ENCODE data around the gene FZD7.

FZD7 gene

DNA sequence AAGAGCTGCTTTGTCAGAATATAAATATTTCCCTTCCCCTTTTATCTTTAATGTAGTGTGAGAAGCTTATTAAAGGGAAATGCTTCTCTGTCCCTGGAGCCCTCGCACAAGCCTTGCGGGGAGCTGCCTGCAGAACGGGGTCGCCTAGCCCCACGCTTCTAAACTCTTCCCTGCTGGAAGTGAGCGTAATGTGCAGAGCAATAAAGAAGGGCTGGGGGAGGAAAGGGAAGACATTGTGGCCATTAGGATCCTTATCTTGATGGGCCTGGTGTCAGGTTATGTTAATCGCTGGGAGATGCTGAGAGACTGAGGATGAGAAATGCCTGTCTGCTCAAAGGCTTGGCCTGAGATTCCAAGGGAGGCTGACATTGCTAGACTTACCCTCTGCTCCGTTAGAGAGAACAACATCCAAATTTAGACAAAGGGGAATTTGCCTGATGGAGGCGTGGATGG lies 18.9 kb upstream of the FZD7 start:
- DNase-seq = no peak

DNA sequence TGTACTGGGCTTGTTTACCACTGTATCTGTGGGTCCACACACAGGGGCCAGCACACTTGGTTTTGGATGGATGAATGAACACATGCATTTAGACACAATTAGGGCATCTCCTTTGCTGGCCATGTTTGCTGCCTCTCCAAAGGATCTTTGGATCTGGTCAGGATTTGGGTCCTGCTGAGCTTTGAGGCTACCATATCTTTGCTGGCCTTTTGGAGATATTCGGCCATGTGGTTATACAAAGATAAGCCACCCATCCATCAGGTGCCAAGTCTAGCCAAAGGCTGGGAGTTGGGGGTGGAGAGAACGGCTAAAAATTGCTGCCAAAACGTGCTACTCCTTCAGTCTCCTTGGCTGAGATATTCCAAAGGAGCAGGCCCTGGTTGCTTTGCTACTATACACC lies 18.2 kb upstream of the FZD7 start:
- DNase-seq = no peak

DNA sequence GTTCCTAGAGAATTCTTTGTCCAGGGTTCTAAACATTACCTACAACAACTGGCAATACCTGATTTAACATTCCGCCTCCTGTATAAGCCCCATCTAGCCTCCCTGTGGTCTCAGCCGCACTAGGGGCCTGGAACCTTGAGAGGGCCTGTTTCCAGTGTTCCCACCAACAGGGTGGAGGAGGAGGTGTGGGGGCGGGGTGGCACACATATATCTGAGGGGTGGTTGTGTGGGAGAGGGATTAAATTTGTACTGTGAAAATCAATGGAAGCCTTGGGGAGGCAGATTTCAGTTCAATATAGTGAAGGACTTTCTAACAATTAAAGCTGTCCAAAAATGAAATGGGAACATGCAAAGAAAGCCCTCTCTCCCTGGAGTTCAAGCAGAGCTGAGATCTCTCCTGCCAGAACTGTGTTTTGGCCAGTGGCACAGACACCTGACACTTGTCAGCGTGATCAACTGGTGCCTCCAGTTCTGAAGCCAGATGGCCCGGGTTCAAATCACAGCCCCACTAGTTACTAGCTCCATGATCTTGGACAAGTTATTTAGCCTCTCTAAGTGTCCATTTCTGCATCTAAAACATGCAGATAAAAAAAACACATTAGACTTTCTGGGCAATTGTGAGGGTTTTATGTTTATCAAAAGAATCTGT lies 17.0 kb upstream of the FZD7 start:
- no peak for DNase-seq

DNA sequence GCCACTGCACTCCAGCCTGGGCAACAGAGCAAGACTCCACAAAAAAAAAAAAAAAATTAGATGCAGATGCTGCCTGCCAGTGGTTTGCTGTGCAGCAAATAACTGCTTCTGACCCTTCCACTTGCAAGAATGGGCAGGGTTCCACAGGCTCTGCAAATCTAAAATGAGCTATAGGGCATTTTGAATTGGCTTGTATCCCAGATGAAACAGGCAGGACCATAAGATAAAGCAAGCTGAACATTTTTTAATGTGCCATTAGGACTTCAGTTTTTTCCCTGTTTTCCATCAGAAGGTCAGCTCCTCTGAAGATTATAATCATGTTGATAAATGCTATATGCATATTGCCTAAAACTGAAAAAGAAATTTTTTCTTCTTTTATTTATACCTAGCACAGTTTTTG lies 15.7 kb upstream of the FZD7 start:
- no peak for DNase-seq

DNA sequence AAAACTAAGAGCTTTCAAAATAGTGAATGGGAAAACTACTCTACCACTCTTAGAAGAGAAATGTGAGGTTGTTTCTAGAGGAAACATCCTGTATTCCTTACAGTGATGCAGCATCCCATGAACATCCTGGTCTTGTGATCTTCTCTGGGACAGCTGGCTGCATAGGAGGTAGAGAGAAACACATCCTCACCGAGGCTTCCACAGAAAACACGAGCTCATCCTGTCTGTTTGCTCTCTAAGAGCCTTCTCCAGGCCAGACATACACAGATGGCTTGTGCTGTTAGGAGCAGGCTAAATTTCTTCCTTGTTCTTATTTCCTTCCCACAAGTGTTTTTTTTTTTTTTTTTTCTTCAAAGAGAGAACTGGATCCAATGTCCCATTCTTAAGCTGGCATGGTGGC lies 14.7 kb upstream of the FZD7 start:
- DNase-seq = no peak

DNA sequence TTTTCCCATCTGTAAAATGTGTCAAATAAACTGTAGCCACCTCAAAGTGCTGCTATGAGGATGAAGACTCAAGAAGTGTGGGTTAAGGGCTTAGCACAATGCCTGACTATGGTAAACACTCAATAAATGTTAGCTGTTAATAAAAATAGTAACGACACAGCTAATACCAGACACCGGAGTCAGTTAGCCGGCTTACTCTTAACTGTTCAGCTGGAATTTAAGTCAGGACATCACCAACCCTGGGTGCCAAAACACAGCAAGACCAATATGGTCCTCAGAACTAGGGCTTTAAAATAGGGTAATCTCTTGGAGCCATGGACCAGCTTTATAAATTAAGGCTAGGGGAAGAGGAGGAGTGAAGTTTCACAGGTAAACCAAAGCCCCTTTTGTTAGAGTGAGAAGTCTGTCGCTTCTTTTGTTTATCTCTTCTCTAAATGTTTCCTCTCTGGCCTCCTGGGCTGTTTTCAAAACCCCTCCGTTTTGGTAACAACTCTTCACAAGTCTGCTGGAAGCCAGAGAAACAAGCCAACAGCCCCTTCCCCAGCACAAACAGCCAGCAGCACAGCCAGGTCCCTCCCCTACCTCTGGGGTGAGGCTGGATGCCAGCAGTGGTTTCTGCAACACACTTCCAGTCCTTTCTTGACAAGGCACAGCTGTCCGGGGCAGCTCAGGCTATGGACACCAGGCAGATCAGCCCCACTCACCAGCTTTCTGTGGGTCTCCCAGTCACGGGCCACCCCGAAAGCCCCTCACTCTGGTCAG lies 13.8 kb upstream of the FZD7 start:
- DNase-seq = no peak

DNA sequence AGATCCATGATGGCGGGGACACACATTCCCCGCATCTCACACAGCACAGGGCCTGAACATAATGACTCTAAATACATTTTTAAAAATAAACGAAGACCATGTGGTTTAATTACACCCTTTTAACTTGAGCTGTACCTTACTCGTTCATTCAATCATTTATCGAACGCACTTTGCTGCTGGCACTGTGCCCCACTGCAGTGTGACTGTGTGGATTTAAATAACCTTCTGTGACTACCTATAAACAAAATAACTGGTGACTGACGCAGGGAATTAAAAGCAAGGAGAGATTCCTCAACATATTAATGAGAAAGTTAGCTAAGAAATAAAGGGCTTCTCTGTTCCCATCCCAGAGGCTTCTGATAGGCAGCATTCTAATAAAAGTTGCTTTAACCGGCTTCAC lies 10.9 kb upstream of the FZD7 start:
- no peak for DNase-seq

DNA sequence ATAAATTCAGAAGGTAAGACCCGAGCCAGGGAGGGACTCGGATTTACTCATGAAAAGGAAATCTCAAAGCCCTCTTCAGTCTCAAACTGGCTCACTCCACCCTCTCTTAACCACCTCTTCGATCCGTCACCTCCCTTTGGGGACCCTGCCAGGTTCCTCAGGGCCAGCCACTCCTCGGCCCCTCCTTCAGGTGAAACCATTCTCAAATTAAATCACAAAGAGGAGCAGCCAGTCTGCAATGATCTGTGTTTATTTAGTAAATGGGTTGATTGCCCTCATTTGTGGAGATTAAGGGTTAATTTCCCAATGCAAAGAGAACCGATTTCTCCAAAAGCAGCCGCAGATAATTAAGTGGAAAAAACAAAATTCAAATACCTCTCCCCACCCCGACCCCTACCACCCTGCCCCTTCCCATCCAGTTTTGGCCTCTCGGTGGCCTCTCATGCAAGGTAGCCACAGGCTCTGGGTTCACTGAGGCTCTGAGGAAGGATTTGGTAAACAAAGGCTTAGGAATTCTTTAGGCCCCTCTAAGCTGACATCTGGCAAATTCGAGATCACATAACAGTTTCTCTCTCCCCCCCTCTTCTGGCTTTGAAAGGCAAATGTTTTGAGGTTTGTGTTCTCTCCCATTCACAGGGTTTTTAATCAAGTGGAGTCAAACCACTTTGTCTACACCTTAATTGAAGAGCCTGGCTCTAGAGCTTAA lies 10.3 kb upstream of the FZD7 start:
- DNase-seq = no peak

DNA sequence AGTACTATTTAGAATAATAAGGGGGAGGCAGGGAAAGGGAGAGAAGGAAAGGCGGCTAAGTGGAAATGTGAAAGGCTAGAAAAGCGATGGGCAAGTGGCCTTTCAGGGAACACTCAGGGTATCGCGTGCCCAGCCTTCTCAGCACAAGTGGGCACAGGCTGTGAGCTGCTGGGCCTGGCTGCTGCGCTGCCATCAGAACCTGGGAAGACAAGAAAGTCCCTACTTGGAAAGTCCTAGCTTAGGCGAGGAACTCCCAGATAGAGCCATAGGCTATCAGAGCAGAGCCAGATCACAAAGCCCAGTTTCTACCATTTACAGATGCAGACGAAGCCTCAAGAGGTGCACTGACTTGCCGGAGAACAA lies 9.8 kb upstream of the FZD7 start:
- DNase-seq = no peak

DNA sequence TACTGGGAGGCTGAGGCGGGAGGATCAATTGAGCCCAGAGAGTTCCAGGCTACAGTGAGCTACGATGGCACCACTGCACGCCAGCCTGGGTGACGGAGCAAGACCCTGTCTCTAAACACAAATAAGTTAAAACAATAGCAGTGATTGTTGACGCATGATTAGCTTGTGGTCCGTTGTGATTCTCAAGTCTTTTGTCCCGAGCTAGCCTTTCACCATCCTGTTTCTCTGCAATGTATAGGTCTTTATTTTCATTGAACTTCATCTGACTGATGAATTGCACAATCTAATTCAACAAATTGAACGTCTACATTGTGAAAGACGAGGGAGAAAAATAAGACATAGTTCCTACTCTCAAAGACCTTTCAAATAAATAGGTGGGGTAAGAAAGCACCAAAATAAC lies 8.8 kb upstream of the FZD7 start:
- DNase-seq = no peak

DNA sequence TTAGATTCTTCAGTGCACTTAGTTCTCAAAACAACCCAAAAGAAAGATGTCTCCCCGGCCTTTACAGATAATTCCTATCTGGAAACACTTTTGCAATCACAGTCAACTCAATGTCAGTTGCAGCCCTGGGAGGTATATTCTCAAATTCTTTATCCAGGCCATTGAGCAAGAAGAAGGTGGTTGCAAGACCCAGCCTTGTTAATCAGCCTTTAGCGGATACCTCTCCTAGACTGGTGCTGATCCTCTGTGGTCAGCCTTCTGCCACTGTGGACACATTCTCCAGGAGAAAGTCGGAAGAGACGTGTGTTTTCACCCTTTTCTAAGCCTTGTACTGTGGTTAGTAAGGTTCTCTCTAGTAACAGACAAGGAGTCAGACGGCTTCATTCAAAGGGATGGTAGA lies 7.8 kb upstream of the FZD7 start:
- DNase-seq = no peak

DNA sequence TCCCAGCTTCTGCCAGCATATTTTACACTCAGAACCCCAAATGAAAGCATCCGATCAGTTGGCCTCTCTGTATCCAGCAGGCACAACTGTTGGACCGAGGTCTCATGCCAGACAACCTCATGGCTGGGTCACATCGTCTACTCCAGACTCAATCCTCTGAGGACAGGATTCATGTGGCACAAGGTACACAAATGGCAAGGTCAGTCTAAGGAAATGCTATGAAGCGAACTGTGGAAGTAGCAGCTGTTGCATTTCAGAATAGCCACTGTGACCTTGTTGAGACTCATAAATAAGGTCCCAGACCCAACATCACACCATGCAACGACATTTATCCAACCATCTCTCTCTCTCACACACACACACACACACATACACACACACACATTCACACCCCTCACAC lies 7.1 kb upstream of the FZD7 start:
- no peak for DNase-seq

DNA sequence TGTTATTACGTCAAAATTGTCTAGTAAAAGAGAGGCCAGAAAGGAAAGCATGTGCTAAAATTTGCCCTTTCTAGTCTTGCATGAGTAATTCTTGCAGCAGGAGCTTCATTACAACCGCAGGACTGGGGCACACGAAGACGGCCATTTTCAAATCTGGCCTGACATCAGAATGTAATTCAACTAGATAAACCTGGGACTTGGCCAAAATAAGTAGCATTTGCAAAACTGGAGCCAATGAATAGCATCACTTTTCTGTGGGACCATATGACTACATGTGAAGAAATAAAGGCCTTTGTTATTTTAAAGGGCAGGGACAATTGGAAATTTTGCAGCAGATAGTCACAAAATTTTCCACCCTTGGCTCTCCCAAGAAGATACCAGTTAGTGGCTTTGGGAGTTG lies 3.0 kb upstream of the FZD7 start:
- DNase-seq = no peak

DNA sequence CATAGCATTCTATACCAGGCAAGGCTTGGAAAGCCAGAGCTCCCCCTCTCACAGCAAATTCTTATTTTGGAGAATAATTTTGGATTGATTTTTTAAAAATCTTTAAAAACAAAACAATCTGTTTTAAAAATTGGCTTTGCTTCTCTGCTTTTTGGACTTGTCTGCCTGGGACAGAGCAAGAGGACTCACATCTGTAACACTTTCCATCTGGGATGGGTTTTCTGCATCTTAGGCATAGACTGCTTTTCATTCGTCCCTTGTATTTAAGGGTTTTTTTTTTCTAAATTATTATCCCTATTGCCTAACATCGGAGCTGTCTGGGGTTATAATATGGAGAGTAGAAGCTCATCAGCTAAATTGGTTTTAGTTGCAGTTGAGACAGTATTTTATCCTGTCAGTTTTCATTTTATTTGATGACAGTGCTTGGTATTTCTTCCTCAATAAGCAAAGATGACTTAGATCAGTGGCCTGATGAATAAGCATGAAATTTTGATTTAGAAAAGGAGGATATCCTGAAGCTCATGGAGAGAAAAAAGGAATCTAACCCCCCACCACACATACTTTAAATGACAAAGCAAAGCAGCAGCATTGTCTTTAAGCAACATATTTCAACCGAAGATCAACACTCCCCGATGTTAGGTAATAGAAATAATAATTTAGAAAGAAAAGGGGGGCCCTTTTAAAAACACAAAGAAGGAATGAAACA lies 2.3 kb upstream of the FZD7 start:
- no peak for DNase-seq

DNA sequence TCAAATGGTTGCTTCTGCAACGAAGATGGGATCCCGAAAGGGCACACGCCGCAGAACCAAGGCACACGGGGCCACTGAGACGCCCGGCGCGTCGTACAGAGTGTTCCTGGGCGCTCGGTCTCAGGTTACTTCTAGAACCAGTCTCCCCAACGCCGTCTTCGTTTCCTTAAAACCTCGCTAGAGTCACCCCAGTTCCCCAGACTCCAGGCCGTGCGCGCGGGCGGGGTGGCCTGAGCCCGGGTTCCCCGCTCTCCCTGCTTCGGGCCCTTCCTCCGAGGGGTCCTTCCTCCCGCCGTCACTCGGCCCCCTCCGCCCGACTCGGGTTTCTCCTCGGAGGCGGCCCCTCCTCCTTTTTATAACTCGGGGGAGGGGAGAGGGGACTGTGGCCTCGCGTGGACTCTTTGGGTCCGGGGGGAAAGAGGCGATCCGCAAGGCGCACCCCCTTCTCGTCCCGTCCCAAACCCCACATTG lies 774 bp upstream of the FZD7 start:
- no peak for DNase-seq

DNA sequence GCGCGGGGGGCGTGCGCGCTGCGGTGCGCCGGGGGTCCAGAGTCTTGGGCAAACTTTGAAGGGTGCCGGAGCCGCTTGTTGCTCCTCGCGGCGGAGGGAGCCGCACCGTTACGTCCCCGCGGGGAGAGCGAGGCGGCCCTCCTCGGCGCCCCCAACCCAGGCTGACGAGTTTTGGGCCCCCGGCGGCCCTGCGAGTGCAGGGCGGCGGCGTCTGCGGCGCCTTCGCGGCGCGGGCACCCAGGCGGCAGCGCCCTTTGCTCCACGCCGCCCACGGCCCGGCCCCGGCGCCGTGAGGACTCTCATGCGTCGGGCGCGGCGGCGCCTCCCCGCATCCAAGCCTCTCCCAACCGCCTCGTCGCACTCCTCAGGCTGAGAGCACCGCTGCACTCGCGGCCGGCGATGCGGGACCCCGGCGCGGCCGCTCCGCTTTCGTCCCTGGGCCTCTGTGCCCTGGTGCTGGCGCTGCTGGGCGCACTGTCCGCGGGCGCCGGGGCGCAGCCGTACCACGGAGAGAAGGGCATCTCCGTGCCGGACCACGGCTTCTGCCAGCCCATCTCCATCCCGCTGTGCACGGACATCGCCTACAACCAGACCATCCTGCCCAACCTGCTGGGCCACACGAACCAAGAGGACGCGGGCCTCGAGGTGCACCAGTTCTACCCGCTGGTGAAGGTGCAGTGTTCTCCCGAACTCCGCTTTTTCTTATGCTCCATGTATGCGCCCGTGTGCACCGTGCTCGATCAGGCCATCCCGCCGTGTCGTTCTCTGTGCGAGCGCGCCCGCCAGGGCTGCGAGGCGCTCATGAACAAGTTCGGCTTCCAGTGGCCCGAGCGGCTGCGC lies 814 bp downstream of the FZD7 start:
- DNase-seq = no peak

DNA sequence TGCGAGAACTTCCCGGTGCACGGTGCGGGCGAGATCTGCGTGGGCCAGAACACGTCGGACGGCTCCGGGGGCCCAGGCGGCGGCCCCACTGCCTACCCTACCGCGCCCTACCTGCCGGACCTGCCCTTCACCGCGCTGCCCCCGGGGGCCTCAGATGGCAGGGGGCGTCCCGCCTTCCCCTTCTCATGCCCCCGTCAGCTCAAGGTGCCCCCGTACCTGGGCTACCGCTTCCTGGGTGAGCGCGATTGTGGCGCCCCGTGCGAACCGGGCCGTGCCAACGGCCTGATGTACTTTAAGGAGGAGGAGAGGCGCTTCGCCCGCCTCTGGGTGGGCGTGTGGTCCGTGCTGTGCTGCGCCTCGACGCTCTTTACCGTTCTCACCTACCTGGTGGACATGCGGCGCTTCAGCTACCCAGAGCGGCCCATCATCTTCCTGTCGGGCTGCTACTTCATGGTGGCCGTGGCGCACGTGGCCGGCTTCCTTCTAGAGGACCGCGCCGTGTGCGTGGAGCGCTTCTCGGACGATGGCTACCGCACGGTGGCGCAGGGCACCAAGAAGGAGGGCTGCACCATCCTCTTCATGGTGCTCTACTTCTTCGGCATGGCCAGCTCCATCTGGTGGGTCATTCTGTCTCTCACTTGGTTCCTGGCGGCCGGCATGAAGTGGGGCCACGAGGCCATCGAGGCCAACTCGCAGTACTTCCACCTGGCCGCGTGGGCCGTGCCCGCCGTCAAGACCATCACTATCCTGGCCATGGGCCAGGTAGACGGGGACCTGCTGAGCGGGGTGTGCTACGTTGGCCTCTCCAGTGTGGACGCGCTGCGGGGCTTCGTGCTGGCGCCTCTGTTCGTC lies 1.7 kb downstream of the FZD7 start:
- no peak for DNase-seq

DNA sequence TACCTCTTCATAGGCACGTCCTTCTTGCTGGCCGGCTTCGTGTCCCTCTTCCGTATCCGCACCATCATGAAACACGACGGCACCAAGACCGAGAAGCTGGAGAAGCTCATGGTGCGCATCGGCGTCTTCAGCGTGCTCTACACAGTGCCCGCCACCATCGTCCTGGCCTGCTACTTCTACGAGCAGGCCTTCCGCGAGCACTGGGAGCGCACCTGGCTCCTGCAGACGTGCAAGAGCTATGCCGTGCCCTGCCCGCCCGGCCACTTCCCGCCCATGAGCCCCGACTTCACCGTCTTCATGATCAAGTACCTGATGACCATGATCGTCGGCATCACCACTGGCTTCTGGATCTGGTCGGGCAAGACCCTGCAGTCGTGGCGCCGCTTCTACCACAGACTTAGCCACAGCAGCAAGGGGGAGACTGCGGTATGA lies 2.3 kb downstream of the FZD7 start:
- DNase-seq = no peak

DNA sequence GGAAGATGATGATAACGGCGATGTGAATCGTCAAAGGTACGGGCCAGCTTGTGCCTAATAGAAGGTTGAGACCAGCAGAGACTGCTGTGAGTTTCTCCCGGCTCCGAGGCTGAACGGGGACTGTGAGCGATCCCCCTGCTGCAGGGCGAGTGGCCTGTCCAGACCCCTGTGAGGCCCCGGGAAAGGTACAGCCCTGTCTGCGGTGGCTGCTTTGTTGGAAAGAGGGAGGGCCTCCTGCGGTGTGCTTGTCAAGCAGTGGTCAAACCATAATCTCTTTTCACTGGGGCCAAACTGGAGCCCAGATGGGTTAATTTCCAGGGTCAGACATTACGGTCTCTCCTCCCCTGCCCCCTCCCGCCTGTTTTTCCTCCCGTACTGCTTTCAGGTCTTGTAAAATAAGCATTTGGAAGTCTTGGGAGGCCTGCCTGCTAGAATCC lies 3.0 kb downstream of the FZD7 start:
- DNase-seq = no peak

DNA sequence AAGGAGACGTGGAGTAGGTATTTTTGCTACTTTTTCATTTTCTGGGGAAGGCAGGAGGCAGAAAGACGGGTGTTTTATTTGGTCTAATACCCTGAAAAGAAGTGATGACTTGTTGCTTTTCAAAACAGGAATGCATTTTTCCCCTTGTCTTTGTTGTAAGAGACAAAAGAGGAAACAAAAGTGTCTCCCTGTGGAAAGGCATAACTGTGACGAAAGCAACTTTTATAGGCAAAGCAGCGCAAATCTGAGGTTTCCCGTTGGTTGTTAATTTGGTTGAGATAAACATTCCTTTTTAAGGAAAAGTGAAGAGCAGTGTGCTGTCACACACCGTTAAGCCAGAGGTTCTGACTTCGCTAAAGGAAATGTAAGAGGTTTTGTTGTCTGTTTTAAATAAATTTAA lies 3.4 kb downstream of the FZD7 start:
- DNase-seq = no peak

DNA sequence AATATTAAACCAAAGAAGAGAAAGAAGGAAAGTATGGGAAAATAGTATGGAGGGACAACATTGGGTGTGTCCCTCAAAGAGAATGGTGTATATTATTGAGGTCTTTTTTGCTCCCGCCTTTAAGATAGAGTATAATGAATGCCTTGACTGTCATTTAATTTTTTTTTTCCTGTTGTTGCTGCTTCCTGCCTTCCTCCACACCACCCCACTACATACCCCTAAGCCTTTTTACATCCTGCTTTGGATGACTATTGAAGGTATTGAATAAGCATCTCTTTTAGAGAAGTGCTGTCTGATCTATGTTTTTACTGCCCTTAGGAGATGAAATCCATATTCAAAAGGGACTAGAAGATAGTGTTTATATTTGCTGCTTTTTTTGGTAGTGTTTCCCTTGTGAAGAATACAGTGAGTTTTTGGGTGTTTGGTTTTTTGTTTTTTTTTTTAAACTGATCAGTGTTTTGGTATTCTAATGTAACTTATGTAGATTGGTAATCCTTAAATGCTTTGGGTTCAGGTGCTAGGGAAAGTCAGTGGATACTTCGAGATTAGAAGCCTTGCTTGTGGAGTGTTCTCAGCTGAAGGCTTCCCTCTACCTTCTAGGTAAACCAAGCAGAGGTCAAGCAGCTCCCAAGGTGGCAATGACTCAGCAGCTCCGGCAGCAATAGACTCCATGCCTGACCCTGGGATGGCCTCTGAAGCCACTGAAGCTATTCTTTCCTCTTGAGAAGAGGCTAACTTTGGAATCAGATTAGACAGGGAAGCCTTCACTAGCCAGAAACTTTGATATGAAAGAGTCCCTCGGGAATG lies 5.0 kb downstream of the FZD7 start:
- no peak for DNase-seq
